Neural cell (in vitro differentiated cells): ENCODE results near the gene NPLOC4. TPM values are rescaled to one million over a fixed set of nuclear protein-coding genes. Genes with fewer than 3 reads are reported as not detected.
A peak's percentile ranks its signal among the peaks of the same experiment; 100 is the strongest.

Experiments used
- H2AFZ ChIP-seq: fragments of 200-600, 300-800 bp; sonication (generic), shearing (Covaris generic); 2 replicates; pipeline ENCODE4 v1.6.0; 2014; ENCODE audit warnings: low read depth, mild to moderate bottlenecking, antibody characterized with exemption, low read length, moderate library complexity
- H3F3A ChIP-seq: fragments of 200-600 bp; shearing (Covaris generic); 2 replicates; pipeline ENCODE4 v1.6.1; 2016; ENCODE audit warnings: mild to moderate bottlenecking, moderate library complexity, mixed read lengths, antibody characterized with exemption, low read length; ENCODE audit not compliant: insufficient read depth, poor library complexity, severe bottlenecking
- H3K27ac ChIP-seq: fragments of 200-600, 300-800 bp; sonication (generic), shearing (Covaris generic); 2 replicates; pipeline ENCODE4 v1.5.1; 2014; ENCODE audit warnings: mild to moderate bottlenecking, low read length, moderate library complexity
- H3K27me3 ChIP-seq: fragments of 300-800, 200-600 bp; sonication (generic), shearing (Covaris generic); 2 replicates; pipeline ENCODE4 v1.6.0; 2014; ENCODE audit warnings: mild to moderate bottlenecking, low read depth, low read length, moderate library complexity; ENCODE audit not compliant: insufficient read depth
- H3K36me3 ChIP-seq: fragments of 300-800, 200-600 bp; sonication (generic), shearing (Covaris generic); 2 replicates; pipeline ENCODE4 v1.5.1; 2014; ENCODE audit warnings: mild to moderate bottlenecking, antibody characterized with exemption, low read length, moderate library complexity; ENCODE audit not compliant: insufficient read depth
- H3K4me2 ChIP-seq: fragments of 300-800, 200-600 bp; sonication (generic), shearing (Covaris generic); 2 replicates; pipeline ENCODE4 v1.6.0; 2014; ENCODE audit warnings: mild to moderate bottlenecking, low read length
- H3K4me3 ChIP-seq: fragments of 300-800, 200-600 bp; sonication (generic), shearing (Covaris generic); 2 replicates; pipeline ENCODE4 v1.5.1; 2014; ENCODE audit warnings: mild to moderate bottlenecking, low read length, moderate library complexity
- H3K79me2 ChIP-seq: fragments of 200-600 bp; shearing (Covaris generic); replicated peaks from 2 replicates; pipeline ENCODE4 v1.6.0; 2014; ENCODE audit warnings: mild to moderate bottlenecking, low read length, moderate library complexity; ENCODE audit not compliant: insufficient read depth
- H3K9ac ChIP-seq: fragments of 300-800, 200-600 bp; sonication (generic), shearing (Covaris generic); 2 replicates; pipeline ENCODE4 v1.6.1; 2016; ENCODE audit warnings: mild to moderate bottlenecking, low read length, mixed read lengths
- H3K9me2 ChIP-seq: fragments of 200-600 bp; shearing (Covaris generic); 2 replicates; pipeline ENCODE4 v1.6.1; 2016; ENCODE audit warnings: mild to moderate bottlenecking, low read length, mixed read lengths; ENCODE audit not compliant: insufficient read depth
- H3K9me3 ChIP-seq: fragments of 200-600, 300-800 bp; sonication (generic), shearing (Covaris generic); 2 replicates; pipeline ENCODE4 v1.6.1; 2016; ENCODE audit warnings: mild to moderate bottlenecking, mixed run types, low read length, moderate library complexity, mixed read lengths
- H4K20me1 ChIP-seq: fragments of 200-600 bp; shearing (Covaris generic); 2 replicates; pipeline ENCODE4 v1.6.1; 2016; ENCODE audit warnings: mild to moderate bottlenecking, mixed run types; ENCODE audit not compliant: insufficient read depth
- EP300 ChIP-seq: fragments of 450-650 bp; conservative IDR thresholded peaks from 2 replicates; pipeline ENCODE4 v1.6.1; 2014; ENCODE audit warnings: antibody characterized with exemption, mild to moderate bottlenecking, moderate library complexity; ENCODE audit not compliant: poor library complexity, severe bottlenecking
- EZH2 ChIP-seq: fragments of 200-600, 300-800 bp; shearing (Covaris generic), sonication (generic); IDR thresholded peaks from 2 replicates; pipeline ENCODE4 v1.6.1; 2014; ENCODE audit warnings: antibody characterized with exemption, low read length, borderline replicate concordance, mild to moderate bottlenecking; ENCODE audit not compliant: insufficient read depth, poor library complexity, severe bottlenecking
- MXI1 ChIP-seq: fragments of 450-650 bp; conservative IDR thresholded peaks from 2 replicates; pipeline ENCODE4 v1.6.1; 2014; ENCODE audit warnings: antibody characterized with exemption, mild to moderate bottlenecking; ENCODE audit not compliant: poor library complexity, severe bottlenecking
- POLR2AphosphoS5 ChIP-seq: IDR thresholded peaks from 2 replicates; pipeline ENCODE4 v1.6.1; 2012
- RAD21 ChIP-seq: fragments of 450-650 bp; conservative IDR thresholded peaks from 2 replicates; pipeline ENCODE4 v1.6.1; 2014; ENCODE audit warnings: antibody characterized with exemption, mild to moderate bottlenecking, moderate library complexity
- SMC3 ChIP-seq: fragments of 450-650 bp; conservative IDR thresholded peaks from 2 replicates; pipeline ENCODE4 v1.6.1; 2014; ENCODE audit warnings: antibody characterized with exemption, mild to moderate bottlenecking, moderate library complexity; ENCODE audit not compliant: poor library complexity
- TAF1 ChIP-seq: IDR thresholded peaks from 2 replicates; pipeline ENCODE4 v1.6.1; 2012; ENCODE audit warnings: low read depth
- polyA plus RNA-seq: library from polyadenylated mRNA; depleted of rRNA; stranded (reverse); fragments of >200 nt; gene quantifications from 2 replicates; pipeline ENCODE4 v1.2.3, GENCODE V29; 2014
- TF ChIP-seq, protein P1 (sequence below): fragments of 450-650 bp; IDR thresholded peaks from 2 replicates; pipeline ENCODE4 v1.5.1; 2014; ENCODE audit warnings: antibody characterized with exemption, mild to moderate bottlenecking, moderate library complexity; ENCODE audit not compliant: poor library complexity, severe bottlenecking
- TF ChIP-seq, protein P2 (sequence below): IDR thresholded peaks from 2 replicates; pipeline ENCODE4 v1.6.1; 2012; ENCODE audit warnings: borderline replicate concordance

The NPLOC4 gene
- polyA plus RNA-seq, 1 donor from 2014 or later, result 32.3 TPM

DNA sequence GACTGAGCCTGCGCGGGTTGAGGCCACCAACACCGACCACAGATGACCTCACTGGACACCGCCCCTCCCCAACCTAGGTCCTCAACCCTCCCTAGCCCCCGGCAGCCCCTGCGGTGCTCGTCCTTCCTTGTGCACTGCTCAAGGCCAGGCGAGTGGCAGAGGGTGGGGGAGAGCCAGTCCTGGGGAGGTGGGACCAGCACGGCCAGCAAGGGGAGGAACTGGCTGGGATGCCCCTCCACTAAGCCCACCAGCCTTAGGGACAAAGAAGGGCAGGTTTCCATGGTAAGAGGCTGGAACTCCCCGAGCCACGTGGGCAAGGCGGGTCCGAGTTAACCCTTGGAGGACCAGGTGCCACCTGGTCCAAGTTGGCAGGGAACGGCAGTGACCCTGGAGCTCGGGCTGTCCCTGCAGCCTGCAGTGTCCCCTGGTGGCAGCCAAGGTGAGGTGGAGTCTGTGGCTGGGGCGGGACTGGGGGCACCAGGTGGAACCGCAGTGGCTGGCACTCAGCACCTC lies 99.5 kb downstream of the NPLOC4 start:
- Histone ChIP-seq H3K27me3 (no peaks in the 10 kb centered on the region), H3K27ac (no peak overlapping the region), H3K9ac (no peak overlapping the region), H3K79me2 (no peaks in the 10 kb centered on the region), H3K9me3 (no peaks in the 10 kb centered on the region), H4K20me1 (no peaks in the 10 kb centered on the region), H3F3A (no peaks in the 10 kb centered on the region), H3K4me3 (no peak overlapping the region), H3K9me2 (no peaks in the 10 kb centered on the region), H3K4me2 (no peak overlapping the region), H3K36me3 (no peaks in the 10 kb centered on the region), H2AFZ (no peak overlapping the region)
- peak; percentile 39 for TF ChIP-seq SMC3
- TF ChIP-seq, protein P1, sequence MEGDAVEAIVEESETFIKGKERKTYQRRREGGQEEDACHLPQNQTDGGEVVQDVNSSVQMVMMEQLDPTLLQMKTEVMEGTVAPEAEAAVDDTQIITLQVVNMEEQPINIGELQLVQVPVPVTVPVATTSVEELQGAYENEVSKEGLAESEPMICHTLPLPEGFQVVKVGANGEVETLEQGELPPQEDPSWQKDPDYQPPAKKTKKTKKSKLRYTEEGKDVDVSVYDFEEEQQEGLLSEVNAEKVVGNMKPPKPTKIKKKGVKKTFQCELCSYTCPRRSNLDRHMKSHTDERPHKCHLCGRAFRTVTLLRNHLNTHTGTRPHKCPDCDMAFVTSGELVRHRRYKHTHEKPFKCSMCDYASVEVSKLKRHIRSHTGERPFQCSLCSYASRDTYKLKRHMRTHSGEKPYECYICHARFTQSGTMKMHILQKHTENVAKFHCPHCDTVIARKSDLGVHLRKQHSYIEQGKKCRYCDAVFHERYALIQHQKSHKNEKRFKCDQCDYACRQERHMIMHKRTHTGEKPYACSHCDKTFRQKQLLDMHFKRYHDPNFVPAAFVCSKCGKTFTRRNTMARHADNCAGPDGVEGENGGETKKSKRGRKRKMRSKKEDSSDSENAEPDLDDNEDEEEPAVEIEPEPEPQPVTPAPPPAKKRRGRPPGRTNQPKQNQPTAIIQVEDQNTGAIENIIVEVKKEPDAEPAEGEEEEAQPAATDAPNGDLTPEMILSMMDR, result peak; percentile 54
- TF ChIP-seq TAF1, result no peak
- no peak for TF ChIP-seq POLR2AphosphoS5
- peak; percentile 46 for TF ChIP-seq RAD21
- TF ChIP-seq, protein P2, sequence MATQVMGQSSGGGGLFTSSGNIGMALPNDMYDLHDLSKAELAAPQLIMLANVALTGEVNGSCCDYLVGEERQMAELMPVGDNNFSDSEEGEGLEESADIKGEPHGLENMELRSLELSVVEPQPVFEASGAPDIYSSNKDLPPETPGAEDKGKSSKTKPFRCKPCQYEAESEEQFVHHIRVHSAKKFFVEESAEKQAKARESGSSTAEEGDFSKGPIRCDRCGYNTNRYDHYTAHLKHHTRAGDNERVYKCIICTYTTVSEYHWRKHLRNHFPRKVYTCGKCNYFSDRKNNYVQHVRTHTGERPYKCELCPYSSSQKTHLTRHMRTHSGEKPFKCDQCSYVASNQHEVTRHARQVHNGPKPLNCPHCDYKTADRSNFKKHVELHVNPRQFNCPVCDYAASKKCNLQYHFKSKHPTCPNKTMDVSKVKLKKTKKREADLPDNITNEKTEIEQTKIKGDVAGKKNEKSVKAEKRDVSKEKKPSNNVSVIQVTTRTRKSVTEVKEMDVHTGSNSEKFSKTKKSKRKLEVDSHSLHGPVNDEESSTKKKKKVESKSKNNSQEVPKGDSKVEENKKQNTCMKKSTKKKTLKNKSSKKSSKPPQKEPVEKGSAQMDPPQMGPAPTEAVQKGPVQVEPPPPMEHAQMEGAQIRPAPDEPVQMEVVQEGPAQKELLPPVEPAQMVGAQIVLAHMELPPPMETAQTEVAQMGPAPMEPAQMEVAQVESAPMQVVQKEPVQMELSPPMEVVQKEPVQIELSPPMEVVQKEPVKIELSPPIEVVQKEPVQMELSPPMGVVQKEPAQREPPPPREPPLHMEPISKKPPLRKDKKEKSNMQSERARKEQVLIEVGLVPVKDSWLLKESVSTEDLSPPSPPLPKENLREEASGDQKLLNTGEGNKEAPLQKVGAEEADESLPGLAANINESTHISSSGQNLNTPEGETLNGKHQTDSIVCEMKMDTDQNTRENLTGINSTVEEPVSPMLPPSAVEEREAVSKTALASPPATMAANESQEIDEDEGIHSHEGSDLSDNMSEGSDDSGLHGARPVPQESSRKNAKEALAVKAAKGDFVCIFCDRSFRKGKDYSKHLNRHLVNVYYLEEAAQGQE, result no peak
- no peak for TF ChIP-seq EP300
- TF ChIP-seq EZH2, result no peak
- no peak for TF ChIP-seq MXI1

DNA sequence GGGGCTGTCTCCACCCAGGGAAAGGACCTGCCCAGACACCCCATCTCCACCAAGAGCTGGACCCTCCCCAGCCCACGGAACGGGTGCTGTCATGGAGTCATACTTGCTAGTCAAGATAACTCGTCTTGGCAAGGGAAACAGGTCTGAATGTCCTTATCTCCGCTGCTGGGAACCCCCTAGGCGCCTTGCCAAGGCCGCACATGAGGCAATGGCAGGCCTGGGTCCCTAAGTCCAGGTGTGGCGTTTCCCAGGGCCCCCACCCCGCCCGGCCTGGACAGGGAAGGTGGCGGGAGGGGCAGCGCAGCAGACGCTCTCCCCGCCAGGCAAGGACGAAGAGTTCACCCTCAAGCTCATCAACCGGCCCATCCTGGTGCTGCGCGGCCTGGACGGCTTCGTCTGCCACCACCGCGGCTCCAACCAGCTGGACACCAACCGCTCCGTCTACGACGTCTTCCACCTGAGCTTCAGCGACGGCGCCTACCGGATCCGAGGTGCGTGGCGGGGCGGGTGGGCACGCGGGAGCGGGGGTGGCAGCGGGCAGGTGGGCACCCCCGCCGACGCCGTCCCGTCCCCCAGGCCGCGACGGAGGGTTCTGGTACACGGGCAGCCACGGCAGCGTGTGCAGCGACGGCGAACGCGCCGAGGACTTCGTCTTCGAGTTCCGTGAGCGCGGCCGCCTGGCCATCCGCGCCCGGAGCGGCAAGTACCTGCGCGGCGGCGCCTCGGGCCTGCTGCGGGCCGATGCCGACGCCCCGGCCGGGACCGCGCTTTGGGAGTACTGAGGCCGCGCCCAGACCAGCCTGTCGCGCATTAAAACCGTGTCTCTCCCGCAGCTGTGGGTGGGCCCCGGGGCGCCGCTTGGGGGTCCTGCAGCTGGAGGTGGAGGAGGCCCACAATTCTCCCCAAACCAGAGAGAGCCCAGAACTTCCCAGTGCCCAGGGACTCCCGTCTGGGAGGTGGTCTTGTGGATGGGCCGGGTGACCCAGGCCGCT lies 100.3 kb downstream of the NPLOC4 start:
- no peaks in the 10 kb centered on the region for H3K36me3 ChIP-seq
- no peaks in the 10 kb centered on the region for H3K9me3 ChIP-seq
- H3K4me3 ChIP-seq, result no peak overlapping the region
- H3K27me3 ChIP-seq, result no peaks in the 10 kb centered on the region
- H2AFZ ChIP-seq, result no peak overlapping the region
- no peak overlapping the region for H3K4me2 ChIP-seq
- no peaks in the 10 kb centered on the region for H3K9me2 ChIP-seq
- no peaks in the 10 kb centered on the region for H3K79me2 ChIP-seq
- no peak overlapping the region for H3K27ac ChIP-seq
- no peaks in the 10 kb centered on the region for H3F3A ChIP-seq
- H4K20me1 ChIP-seq, result no peaks in the 10 kb centered on the region
- no peak overlapping the region for H3K9ac ChIP-seq
- TF ChIP-seq EP300, result no peak
- TF ChIP-seq EZH2, result no peak
- no peak for TF ChIP-seq TAF1
- no peak for TF ChIP-seq RAD21
- TF ChIP-seq, protein P2, result no peak
